HG03060 (cell line): ENCODE data around the gene MAD1L1.

Experiments
- ATAC-seq: cut with Tn5 transposase; IDR thresholded peaks from one replicate; pipeline ENCODE4 v1.9.1; 2021; ENCODE audit warnings: low read depth, moderate number of reproducible peaks; ENCODE audit not compliant: unreplicated experiment

Gene MAD1L1

DNA sequence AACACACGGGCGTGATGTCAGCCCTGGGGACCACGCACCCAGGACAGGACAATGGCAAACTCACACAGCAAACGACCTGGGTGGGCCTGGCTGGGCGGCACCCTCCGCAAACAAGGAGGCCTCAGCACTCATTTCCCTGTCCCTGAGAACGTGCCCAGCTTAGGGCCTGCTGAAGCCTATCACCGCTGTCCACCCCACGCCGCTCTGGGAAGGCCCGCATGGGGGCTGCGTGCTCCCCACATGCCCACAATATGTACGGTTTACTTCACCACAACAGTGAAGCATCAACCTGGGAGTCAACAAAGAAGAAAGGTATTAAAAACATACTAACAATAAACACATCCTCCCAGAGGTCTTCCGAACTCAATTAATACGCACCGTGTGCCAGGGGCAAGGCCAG, 12.2 kb downstream of the MAD1L1 start:
- ATAC-seq = no peak

DNA sequence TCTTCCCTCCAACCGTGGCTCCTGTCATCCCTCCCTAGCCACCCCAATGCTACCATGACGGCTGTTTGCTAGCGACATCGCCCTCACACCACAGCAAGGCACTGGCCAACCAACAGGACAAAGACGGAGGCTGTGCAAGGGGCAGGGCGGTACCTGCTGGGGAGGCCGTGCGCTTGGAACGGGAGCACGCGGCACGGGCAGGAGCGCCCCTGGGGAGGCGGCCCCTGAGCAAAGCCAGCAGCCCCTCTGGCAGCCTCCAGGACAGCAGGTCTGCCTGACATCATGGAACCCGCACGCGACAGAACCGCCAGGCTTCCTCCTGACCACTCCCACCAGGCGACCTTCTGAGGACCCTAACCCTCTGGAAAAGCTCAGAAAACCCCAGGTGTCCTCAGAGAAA, 12.7 kb downstream of the MAD1L1 start:
- ATAC-seq = no peak

DNA sequence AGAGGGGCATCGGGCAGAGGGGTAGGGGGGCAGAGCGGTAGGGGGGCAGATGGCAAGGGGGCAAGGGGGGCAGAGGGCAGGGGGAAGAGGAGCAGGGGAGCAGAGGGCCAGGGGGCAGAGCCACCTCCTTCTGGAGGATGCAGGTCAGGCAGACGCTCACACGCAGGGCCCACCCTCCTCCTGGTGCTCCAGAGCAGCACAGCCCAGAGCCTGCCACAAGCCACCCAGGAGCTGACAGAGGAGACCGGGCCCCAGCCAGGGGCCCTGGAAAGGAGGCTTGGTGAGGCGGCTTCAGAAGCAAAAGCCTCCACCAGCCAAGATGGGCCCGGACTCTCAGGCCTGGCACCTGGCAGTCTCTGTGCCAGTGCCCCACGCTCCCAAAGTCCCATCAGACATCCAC, 13.1 kb downstream of the MAD1L1 start:
- no peak for ATAC-seq

DNA sequence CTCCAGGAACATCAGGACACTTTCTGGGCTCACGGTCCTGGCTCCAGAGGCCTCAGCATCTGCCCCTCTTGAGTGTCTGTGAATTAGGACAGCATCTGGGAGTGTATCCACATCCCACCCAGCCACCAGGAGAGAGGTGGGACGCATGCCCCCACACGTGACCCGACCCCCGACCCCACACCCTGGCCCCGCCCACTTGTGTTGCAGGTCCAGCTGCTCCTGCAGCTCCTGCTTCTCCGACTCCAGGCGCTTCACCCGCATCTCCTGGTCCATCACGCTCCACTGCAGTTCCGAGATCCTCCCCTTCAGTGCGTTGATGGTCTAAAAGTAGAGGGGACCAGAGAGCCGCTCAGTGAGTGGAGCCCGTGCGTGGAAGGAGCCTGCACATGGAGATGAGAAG, 13.6 kb downstream of the MAD1L1 start:
- ATAC-seq = no peak

DNA sequence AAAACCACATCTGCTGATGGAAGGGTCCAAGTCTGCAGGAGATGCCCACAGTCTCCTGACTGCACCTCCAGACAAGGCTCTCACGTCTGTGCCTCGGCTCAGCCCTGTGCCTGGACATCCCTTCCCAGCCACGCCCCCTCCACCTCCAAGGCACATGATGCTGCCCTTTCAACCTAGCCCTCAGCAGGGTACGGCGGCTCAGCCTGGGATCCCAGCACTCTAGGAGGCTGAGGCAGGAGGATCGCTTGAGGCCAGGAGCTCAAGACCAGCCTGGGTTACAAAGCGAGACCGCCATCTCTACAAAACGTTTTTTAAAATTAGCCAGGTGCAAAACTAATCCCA, 14.3 kb downstream of the MAD1L1 start:
- ATAC-seq = no peak

DNA sequence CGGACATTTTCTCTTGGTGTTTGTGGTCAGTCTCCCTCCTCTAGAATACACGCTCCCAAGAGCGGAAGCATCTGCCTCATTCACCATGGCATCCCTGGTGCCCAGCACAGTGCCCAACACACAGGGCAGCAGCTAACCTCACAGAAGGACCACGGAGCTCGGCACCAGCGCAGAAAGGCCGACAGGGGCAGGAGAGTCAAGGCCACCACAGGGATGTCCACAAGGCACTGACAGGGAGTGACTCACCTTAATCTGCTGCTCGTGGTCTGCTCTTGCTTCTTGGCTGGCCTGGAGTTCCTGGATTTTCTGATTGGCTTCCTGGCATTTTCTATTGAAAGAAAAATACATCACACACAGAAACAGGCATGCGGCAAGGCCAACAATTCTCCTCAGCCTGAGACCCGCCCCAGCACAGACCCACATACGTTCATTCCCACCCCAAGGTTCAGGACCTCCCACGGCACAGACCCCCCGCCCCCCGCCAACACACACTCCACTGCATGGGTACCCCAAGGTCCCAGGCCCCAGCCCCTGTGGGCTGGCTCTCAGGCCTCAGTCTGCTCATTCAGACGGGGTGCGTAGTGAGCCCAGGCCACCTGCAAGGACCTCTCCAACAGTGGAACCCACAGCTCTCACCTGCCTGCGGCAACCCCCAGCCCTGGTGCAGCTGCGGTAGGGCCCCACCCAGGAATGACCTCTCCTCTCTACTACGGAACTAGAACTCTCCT, 14.9 kb downstream of the MAD1L1 start:
- no peak for ATAC-seq

DNA sequence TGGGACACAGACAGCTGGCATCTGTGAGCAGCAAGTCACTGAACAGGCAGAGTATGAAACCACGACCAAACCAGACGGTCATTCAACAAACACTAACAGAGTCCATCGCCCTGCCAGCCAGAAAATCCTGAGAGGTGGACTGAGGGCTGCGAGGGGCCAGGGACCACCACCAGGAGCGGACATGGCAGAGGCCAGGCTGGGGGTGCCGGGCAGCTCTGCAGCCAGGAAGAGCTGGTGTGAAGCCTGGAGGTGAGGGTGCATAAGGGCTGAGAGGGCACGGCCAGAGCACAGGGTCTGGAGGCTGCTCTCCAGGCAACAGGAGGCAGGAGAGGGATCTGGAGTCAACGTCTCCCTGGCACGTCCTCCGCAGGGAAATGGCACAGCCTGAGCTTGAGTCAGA, 15.5 kb downstream of the MAD1L1 start:
- ATAC-seq = no peak

DNA sequence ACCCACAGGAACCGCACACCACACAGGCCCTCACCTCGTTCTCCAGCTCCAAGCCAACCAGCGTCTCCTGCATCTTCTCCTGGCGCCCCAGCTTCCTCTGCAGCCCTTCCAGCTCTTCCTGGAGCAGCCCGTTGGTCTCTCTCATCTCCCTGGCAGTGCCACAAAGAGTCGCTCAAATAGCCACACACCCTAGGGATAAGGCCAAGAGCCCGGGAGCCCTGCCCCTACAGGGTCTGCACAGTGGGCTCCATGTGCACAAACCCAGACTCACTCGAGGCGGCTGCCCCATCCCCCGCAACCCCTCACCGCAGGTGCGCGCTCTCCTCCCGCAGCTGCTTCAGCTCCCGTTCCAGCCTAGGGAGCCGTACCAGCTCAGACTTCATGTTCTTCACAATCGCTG, 16.9 kb downstream of the MAD1L1 start:
- ATAC-seq = no peak

DNA sequence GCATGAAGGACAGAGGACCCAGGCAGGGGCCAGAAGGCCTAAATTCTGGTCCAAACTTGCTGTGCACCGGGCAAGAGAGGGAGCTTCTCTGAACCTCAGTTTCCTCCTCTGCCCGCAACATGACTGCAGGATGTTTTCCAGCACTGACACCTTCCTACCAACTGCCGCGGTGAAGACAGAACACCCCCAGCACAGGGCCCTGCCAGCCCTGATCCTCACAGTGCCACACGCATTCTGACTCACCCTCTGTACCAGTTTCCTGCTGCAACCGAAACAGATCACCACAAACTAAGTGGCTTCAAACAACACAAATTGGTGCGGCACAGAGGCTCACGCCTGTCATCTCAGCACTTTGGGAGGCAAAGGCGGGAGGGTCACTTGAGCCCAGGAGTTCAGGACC, 18.1 kb downstream of the MAD1L1 start:
- no peak for ATAC-seq

DNA sequence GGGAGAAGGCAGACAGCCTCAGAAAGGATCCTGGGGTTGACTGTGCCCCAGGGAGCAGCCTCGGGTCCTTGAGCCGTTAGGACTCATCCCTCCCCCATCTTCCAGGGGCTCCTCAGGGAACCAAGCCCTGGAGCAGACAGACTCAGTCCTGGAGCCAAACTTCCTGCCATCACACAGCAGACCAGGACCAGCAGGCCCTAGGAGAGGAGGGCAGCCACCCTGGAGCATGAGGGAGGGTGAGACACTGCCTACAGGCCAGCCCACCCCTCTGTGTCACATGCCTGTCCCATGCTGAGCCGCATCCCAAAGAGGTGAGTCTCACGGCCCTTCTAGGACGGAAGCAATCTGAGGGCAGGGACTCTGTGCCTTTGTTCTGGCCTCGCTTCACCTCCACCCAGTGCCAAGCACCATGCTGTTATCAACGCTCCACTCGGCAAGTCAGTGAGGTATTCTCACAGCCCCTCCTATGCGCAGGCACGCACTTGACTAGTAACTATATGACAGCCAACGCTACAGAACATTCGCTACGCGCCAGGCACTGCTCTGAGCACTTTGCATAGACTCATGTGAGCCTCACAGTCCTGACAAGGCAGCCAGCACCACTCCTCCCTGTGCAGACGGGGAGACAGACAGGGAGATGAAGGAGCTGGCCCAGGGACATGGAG, 19.1 kb downstream of the MAD1L1 start:
- no peak for ATAC-seq

DNA sequence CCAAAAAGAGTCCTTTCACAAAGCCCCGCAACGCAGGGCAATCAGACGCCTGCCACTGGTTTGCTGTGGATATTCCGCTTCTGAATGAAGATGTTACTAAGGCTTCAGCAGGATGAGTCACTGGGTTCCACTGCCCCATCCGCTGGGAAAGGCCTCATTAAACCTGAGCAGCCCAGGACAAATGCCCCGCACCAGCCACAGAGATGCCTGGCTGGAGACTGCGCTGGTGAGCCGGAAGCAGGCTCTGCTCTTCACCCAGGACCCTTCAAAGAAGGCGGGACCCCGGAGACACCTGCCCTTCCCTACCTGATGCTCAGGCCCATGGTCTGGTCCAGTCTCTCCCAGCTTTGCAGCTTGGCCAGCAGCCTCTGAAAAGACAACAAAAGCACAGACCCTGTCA, 19.8 kb downstream of the MAD1L1 start:
- ATAC-seq = no peak

DNA sequence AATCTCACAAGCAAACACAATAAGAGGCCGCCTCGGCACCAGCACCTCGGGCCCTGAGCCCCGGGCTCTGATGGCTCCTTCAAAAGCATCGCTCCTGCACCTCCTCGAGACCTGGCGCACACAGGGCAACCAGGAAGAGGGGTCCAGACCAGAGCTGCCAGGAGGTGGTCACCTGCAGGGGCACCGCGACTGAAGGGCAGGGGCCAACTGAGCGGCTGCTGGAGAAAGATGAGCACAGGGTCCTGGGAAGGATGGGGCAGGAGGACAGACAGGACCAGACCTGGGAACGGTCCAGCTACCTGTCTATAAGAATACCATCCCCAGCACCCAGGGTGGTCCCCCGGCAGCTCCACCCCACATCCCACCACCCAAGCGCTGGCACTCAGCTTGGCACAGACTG, 20.8 kb downstream of the MAD1L1 start:
- no peak for ATAC-seq

DNA sequence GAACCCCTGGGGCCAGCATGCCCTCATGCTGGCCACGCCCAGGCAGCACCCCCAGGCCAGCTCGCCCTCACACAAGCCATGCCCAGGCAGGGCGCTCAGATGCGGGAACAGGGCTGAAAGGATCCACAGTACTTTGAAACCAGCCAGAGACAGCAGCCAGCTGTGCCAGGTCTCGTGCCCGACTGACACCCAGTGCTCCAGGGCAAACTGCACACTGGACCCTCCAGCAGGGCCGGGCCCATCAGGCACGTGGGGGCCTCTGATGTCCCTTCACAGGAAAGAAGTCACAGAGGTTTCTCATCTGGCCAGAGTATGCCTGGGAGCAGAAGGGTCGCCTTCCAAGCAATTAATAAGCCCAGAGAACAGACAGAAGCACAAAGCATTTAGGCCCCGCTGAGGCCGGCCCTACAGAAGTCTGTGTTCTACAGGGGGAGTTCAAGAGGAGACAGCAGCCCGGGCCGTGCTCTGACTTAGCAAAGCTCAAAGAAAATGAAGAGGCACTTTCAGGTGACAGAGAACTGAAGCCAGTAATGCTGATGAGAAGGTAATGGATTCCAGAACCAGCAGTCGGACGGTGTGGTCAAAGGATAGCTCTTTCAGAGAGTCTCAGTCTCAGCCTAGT, 21.4 kb downstream of the MAD1L1 start:
- ATAC-seq = no peak

DNA sequence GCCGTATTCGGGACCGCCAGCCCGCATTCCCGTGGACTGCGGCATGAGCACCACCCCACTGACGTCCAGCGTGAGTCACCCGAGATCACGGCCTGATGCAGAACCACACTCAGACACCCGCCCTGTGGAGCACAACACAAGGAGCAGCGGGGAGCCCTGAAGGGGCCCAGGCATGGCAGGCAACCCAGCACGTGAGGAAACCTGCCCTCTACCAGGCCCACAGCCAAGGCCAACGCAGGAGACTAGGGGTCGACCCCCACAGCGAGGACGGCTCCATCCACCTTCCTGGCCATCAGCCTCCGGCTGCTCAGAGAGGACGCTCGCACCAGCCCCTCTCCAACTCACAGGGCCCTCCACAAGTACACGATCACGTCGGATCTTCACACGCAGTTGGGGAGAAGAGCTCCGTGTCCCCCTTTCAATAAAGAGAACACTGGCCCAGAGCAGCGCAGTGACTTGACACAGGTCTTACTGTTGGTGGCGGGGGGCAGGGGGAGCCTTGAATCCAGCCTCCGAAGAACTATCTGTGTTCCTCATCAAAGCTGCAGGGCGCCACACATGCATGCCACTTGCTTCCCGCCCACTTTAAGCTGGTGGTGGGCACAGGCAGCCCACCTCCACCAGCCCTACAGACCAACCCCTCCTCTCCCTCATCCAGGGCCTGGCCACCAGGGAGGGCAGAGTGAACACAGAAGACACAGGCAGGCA, 22.0 kb downstream of the MAD1L1 start:
- no peak for ATAC-seq

DNA sequence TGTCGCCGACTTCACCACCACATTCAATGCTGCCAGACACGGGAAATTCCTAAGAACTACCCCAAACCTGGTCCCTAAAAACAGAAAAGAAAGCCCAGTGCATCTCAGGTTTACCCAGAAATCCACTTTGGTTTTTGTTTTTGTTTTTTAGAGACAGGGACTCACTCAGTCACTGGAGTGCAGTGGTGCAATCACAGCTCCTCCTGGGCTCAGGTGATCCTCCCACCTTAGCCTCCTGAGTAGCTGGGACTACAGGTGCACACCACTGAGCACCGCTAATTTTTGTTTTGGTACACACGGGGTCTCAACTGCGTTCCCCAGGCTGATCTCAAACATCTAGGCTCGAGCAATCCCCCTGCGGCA, 22.8 kb downstream of the MAD1L1 start:
- no peak for ATAC-seq

DNA sequence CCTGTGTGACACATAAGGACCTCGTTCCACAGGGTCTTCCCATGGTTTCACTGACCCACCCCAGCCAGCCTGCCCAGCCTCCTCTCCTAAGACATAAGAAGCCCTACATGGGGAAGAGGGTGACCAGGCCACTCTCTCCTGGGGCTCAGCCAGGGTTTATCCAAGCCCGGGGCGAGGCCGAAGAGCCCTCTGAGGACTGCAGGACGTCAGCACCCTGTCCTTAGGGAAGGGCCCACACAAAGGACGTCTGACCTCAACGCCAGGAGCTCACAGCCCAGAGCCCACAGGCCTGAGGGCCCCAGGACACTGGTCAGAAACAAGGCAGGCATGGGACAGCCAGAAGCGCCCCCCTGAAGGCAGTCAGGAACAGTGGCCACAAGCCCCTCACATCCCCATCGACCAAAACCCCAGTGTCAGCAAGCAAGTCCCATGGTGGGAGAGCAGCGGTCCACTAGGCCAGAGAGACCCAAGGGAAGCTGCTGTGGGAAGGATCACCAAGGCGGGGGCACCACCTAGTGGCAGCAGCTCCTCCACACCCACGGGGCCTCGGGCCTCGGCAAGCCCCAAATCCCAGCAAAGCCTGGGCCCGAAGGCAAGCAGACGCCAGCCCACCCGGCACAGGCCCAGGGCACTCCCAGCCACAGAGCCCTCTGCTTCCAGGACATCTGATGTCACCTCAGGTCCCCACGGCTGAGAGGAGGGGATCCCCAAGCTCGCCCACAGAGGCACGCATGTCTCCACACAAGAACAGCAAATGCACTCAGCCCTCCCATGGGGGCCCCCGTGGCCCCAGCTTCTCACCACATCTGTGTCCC, 23.4 kb downstream of the MAD1L1 start:
- no peak for ATAC-seq

DNA sequence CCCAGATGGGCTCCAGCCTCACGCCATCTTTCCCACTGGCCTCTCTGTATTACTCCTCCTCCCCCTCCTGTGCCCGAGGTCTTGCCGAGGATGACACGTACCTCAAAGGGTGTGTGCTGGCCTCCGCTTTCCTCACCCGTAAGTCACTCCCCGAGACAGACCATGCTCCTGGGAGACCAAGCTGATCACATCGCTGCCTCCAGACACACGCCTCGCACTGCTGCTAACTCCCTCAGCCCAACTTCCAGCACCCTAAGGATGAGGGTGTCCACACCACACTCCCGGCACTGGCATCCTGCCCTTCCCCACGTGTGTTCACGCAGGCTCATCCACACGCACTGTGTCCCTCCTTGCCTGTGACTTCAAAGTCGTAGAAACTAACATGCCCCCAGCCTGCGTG, 24.0 kb downstream of the MAD1L1 start:
- ATAC-seq = no peak

DNA sequence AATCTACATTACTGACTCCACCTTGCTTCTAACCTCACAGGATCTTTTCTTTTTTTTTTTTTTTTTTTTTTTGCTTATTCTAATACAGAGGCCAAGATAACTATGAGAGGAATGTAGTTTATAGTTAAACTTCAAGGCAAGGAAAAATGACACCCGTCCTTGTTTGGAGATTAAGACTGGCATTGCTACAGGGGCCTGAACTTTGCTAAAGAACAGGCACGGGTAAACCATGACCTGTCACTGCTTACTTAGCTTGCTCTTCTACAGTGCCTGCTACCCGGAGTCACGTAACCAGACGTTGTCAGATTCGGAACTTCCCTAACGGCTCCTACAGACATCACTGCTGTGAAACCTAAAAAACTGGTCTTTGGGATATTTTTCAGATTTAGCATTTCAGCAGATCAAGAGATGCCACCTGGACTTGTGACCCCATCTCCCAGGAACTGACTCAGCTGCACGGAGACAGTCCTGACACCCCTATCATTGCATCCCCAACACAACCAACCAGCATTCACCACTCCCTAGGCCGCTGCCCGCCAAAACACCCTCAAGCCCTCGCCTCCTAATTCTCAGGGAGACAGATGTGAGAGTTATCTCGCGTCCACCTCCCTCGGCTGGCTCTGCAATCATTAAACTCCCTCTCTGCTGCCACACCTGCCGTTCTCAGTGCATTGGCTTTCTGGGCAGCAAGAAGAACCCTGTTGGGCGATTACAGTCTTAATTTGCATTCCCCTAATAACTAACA, 27.5 kb downstream of the MAD1L1 start:
- ATAC-seq = no peak

DNA sequence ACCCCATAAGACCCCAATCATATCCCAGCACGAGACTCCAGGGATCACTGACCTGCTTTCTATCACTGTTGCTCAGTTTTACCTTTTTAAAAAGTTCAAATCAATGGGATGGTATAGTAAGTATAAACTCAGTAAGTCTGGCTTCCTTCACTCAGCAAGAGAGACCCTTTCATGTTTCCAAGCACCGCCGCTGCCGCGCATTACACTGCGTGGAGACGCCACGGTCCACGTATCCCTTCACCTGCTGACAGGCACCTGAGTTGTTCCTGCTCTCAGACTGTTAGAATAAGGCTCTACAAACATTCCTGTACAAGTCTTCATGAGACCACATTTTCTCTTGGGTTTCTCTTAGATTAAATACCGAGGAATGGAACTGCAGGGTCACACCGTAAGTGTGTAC, 28.3 kb downstream of the MAD1L1 start:
- ATAC-seq = no peak

DNA sequence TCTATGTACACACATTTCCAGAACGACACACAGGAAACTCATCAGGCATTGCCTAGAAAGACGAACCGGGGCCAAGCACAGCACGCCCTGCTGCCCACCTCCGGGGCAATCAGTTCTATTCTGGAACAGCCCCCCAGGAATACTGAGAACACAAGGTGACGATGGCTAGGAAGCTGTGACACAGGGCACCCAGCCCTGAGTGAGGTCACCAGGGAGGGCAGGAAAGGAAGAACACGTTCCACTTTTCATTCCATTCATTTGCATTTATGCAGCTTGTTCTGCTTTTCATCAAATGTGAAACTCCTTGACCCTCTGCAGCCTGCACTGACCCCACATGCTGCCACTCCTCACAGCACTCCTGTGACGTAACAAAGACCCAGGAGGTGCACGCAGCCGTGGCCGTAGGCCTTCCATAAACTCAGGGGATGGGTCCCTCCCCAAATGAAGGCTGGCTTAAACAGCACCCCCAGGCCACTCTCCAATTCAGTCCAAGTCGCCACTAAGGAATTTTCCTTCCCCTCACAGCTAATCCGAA, 28.9 kb downstream of the MAD1L1 start:
- no peak for ATAC-seq
